Measurements from ENCODE around the gene DNAH9. TPM values are rescaled to one million over a fixed set of nuclear protein-coding genes. Genes with fewer than 3 reads are reported as not detected.

Gene DNAH9
- total and polyA plus RNA-seq, 4 donors, result under 0.01 to 0.09 TPM; not detected in 2

GRCh38 chr17:11900655-11901054 is 302.4 kb downstream of the DNAH9 start:
- H3K9ac ChIP-seq (ENCODE audit: low read depth in 1 of 2, low read length in 2 of 2), result no peak overlapping the region
- WGBS, result 75% methylated on average over 3 of the region's 3 CpGs
- no peak overlapping the region for H3K27ac ChIP-seq (ENCODE audit: low read depth in 1 of 2, low read length in 2 of 2)
- H3K27me3 ChIP-seq (ENCODE audit: control insufficient read depth in 4 of 4, insufficient read depth in 4 of 4, low read length in 3 of 4), result no peaks in the 10 kb centered on the region
- H3K9me3 ChIP-seq (ENCODE audit: control insufficient read depth in 4 of 4, low read length in 3 of 4), result no peaks in the 10 kb centered on the region
- TF ChIP-seq TAF1 (conservative IDR thresholded peaks at IDR 0.05) (no peak), RXRA (IDR thresholded peaks at IDR 0.05) (no peak), NR2F2 (IDR thresholded peaks at IDR 0.05) (no peak), REST (IDR thresholded peaks at IDR 0.05) (no peak), GABPA (IDR thresholded peaks at IDR 0.05 in 1 of 2, conservative IDR thresholded peaks at IDR 0.05 in 1 of 2) (no peak), FOXA1 (IDR thresholded peaks at IDR 0.05) (no peak)
- TF ChIP-seq, protein P1, sequence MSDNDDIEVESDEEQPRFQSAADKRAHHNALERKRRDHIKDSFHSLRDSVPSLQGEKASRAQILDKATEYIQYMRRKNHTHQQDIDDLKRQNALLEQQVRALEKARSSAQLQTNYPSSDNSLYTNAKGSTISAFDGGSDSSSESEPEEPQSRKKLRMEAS (IDR thresholded peaks at IDR 0.05), result no peak
- no peaks in the 10 kb centered on the region for H3K36me3 ChIP-seq (ENCODE audit: control insufficient read depth in 4 of 4, insufficient read depth in 3 of 4, low read depth in 1 of 4, low read length in 3 of 4)
- no peak overlapping the region for H3K4me3 ChIP-seq (ENCODE audit: low read depth in 1 of 3, low read length in 3 of 3)
- no peak for DNase-seq (ENCODE audit: low spot score)
- H3K4me1 ChIP-seq (ENCODE audit: control insufficient read depth in 4 of 4, insufficient read depth in 4 of 4, low read length in 3 of 4), result no peaks in the 10 kb centered on the region

DNA sequence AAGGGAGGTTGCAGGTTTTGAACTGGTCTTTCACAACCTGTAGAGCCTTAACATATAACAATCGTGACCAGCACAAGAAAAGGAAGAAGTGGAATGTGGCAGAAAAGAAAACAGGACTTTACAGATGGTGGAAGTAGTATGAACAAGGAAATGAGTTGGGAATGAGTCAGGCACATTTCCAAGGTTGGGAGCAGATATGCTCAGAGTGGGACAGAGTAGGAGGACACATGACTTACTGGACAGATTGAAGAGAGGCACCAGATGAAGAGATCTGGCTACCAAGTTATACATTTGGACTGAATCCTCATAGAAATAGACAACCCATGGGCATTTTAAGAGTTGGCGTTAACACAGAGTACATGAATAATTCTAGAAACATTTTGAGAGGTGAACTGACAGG is 303.7 kb downstream of the DNAH9 start:
- no peak for DNase-seq (ENCODE audit: low spot score)

More for the DNA sequence above, 303.7 kb downstream of the DNAH9 start:
- no peak for TF ChIP-seq HNF4G (IDR thresholded peaks at IDR 0.05)
- TF ChIP-seq HNF4A (conservative IDR thresholded peaks at IDR 0.05), result no peak
- TF ChIP-seq GABPA (IDR thresholded peaks at IDR 0.05 in 1 of 2, conservative IDR thresholded peaks at IDR 0.05 in 1 of 2), result no peak
- no peak for TF ChIP-seq EGR1 (IDR thresholded peaks at IDR 0.05; ENCODE audit: low read depth in 2 of 2)
- TF ChIP-seq RAD21 (IDR thresholded peaks at IDR 0.05), result no peak
- TF ChIP-seq RXRA (IDR thresholded peaks at IDR 0.05), result no peak
- no peak for TF ChIP-seq YY1 (IDR thresholded peaks at IDR 0.05)
- TF ChIP-seq JUND (IDR thresholded peaks at IDR 0.05), result no peak
- no peak for TF ChIP-seq NR2F2 (IDR thresholded peaks at IDR 0.05)
- TF ChIP-seq, protein P1 (IDR thresholded peaks at IDR 0.05), result no peak
- TF ChIP-seq FOXA1 (IDR thresholded peaks at IDR 0.05), result no peak
- TF ChIP-seq, protein P2, sequence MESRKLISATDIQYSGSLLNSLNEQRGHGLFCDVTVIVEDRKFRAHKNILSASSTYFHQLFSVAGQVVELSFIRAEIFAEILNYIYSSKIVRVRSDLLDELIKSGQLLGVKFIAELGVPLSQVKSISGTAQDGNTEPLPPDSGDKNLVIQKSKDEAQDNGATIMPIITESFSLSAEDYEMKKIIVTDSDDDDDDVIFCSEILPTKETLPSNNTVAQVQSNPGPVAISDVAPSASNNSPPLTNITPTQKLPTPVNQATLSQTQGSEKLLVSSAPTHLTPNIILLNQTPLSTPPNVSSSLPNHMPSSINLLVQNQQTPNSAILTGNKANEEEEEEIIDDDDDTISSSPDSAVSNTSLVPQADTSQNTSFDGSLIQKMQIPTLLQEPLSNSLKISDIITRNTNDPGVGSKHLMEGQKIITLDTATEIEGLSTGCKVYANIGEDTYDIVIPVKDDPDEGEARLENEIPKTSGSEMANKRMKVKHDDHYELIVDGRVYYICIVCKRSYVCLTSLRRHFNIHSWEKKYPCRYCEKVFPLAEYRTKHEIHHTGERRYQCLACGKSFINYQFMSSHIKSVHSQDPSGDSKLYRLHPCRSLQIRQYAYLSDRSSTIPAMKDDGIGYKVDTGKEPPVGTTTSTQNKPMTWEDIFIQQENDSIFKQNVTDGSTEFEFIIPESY (IDR thresholded peaks at IDR 0.05), result no peak
- no peak for TF ChIP-seq FOXA2 (IDR thresholded peaks at IDR 0.05)
- TF ChIP-seq TAF1 (conservative IDR thresholded peaks at IDR 0.05), result no peak
- no peak for TF ChIP-seq REST (IDR thresholded peaks at IDR 0.05)
- TF ChIP-seq ATF3 (IDR thresholded peaks at IDR 0.05), result no peak
- no peak for TF ChIP-seq CTCF (IDR thresholded peaks at IDR 0.05; ENCODE audit: low read depth, low read length, missing input control)
- TF ChIP-seq SP1 (IDR thresholded peaks at IDR 0.05), result no peak
- H3K36me3 ChIP-seq (ENCODE audit: control insufficient read depth in 4 of 4, insufficient read depth in 3 of 4, low read depth in 1 of 4, low read length in 3 of 4), result no peaks in the 10 kb centered on the region
- H3K4me3 ChIP-seq (ENCODE audit: low read depth in 1 of 3, low read length in 3 of 3), result no peak overlapping the region
- H3K27me3 ChIP-seq (ENCODE audit: control insufficient read depth in 4 of 4, insufficient read depth in 4 of 4, low read length in 3 of 4), result no peaks in the 10 kb centered on the region
- H3K9me3 ChIP-seq (ENCODE audit: control insufficient read depth in 4 of 4, low read length in 3 of 4), result no peaks in the 10 kb centered on the region
- H3K4me1 ChIP-seq (ENCODE audit: control insufficient read depth in 4 of 4, insufficient read depth in 4 of 4, low read length in 3 of 4), result no peaks in the 10 kb centered on the region
- 87% methylated on average over 2 of the region's 2 CpGs for WGBS
- no peak overlapping the region for H3K27ac ChIP-seq (ENCODE audit: low read depth in 1 of 2, low read length in 2 of 2)
- H3K9ac ChIP-seq (ENCODE audit: low read depth in 1 of 2, low read length in 2 of 2), result no peak overlapping the region

Data from liver (tissue), 9 donors.